Brain pericyte (primary cell): Measurements from ENCODE around the gene KLF1.
"Not testable (repeated sequence)": the region's sequence is repeated elsewhere in the genome, so short reads cannot be mapped to it uniquely, and the experiment has no call there.

Source experiments
- DNase-seq: peaks from one replicate; pipeline ENCODE4 v3.0.0-alpha.2; 2012; ENCODE audit warnings: low read depth, low spot score

The KLF1 gene

DNA sequence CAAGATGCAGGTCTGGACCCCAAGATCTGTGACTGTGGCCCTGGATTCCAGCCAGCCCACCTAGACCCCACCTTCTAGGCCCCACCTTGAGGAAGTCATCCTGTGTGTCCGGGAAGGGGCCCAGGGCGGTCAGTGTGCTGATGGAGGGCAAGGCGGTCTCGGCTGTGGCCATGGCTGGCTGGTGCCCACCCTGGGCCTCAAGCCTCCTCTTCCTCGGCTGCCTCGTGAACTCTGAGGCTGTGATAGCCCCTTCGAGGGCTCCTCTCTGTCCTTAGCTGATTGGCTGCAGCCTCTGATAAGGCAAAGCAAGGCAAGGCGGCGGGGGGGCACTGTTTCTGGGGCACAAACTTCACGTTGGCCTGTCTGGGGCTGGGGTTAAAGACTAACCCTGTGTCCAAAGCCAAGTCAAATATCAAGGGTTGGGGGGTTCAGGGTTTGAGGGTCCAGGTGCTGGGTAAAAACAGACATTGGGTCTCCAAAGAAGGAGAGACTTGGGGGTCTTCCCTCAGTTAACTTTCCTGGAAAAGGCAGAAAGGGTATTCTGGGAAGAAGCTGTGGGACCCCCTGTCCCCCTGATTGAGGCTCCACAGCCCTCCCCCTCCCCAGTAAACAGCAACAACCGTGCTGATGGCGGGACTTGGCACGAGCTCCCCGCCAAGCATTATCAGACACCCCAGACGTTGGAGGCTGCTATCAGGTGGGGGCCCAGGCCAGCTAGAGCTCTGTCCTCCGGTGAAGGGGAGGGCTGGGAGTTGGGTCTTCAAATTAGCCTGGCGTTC, at the start of gene KLF1:
TSS of gene KLF1 (minus strand) at position 233 of the 779 bp plus-strand sequence. CDS start at position 172, 61 bp downstream.
- no peak for DNase-seq

DNA sequence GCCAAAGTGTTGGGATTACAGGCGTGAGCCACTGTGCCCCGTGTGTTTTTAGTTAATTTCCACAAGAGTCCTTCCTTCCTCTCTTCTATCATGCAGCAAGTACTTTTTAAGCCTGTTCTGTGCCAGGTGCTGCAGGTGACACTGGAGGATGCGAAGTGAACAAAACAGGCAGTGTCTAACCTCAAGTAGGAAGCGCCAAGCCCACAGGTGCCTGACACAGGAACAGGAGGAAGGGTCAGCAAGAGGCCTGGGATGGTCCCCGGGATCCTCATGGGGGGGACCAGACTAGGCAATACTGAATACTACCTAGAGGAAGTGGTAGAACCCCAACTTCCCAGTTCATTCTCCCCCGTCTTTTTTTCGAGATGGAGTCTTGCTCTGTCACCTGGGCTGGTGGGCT, 49.6 kb upstream of the KLF1 start:
- DNase-seq, result no peak

DNA sequence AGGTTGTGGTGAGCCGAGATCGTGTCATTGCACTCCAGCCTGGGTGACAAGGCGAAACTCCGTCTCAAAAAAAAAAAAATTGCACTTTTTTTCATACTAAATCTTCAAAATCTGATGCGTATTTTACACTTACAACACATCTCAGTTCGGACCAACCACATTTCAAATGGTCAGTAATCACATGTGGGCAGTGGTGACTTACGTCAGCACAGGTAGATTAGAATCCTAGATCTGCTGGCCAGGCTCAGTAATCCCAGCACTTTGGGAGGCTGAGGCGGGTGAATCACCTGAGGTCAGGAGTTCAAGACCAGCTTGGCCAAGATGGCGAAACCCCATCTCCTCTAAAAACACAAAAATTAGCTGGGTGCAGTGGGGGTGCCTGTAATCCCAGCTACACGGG, 48.1 kb upstream of the KLF1 start:
- DNase-seq, result no peak

DNA sequence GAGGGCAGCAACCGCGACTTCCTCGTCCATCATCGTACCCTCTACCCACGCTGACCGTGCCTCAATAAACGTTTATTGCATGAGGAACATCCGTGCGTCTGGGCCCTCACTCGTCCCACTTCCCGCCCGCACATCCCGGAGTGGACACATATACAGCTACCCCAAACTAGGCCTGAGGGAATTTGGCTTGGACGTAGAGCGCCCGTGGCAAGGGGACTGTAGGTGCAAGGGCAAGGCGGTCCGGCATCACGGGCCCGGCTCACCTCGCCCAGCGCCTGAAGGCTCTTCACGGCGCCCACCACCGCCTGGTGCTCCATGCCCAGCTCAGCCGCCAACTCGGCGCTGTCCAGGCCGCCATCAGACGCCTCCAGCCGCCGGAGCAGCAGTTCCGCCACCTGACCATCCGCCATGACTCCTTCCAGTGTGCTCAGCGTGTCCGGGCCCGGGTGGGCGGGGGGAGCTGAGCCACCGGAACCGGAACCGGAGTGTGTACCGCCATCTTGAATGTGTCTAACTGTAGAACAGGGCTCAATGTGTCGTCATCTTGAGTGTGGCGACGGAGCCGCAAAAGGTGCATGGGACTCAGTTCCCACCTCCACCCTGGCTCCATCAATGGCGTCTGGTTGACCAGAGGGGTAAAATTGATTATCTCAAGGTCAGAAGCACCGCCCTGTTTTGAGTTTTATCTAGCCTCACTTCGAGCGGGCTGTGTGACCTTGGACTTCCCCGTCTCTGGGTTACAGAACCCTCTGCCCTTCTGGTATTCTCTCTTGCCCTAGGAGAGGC, 46.5 kb upstream of the KLF1 start, which contains the start of gene FARSA:
TSS of gene FARSA (minus strand) at position 425 of the 786 bp plus-strand sequence. CDS start at position 410, 15 bp downstream.
- DNase-seq, result no peak

DNA sequence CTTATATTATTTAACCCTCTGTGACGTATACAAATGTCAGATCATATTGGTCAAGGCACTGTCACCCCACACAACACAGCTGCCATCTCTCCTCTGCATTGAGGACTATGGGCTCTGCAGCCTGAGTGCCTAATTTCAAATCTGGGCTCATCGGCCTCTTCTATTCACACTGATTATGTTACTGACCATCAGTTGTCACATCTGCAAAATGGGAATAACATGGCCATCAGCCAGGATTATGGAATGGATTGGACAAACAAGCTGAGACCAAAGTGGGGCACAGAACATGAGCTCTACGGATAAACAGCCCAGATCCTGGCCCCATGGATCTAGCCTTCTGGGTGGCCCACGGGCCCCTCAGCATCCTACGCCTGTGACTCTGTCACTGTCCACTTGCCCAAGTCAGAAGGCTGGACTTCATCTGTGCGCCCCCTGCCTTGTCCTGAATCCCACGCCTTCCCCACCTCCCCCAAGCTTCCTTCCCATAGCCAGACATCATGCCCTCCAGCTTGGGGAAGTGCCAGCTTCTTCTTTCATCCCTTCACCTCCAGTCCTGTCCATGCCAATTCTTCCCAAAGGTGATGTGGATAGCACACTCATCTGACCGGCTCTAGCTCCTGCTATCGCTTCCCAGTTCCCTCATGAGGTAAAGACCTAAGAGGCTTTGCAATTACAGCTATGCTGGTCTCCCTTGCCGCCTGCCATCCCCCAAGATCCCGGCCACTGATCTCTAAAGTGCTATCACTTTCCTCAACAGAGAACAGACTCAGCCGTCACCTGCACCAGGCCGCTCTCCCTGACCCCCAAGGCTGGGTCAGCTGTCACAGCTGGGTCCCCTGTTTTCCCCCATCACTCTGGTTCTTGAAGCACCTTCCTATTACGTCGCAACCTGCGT, 45.6 kb upstream of the KLF1 start:
- no peak for DNase-seq

DNA sequence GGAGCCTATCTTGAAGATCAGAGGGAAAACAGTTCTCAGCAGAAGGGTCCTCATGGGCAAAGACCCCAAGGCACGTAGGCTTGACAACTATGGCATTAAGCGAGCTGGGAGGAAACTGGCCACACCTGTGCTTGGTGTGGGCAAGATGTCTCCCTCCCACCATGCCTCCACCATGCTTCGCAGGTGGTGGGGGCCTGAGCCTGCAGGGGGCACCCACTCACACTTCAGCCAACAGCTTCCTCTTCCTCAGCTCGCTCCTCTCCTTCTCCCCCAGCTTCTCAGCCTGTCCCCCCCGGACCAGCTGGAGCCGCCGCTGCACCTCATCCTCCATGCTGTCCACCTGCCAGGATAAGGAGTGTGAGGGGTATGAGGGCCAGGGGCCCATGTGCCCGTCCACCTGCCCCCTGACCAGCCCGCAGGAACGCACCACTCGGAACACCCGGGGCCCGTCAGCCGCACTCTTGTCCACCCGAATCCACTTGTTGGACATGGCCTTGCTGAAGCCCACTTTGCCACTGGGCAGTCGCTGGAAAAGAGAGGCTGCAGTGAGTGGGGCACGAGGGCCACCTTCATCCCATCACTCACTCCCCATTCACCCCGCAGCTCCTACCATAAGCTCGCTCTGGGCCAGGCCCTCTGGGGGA, 43.1 kb upstream of the KLF1 start:
- no peak for DNase-seq

DNA sequence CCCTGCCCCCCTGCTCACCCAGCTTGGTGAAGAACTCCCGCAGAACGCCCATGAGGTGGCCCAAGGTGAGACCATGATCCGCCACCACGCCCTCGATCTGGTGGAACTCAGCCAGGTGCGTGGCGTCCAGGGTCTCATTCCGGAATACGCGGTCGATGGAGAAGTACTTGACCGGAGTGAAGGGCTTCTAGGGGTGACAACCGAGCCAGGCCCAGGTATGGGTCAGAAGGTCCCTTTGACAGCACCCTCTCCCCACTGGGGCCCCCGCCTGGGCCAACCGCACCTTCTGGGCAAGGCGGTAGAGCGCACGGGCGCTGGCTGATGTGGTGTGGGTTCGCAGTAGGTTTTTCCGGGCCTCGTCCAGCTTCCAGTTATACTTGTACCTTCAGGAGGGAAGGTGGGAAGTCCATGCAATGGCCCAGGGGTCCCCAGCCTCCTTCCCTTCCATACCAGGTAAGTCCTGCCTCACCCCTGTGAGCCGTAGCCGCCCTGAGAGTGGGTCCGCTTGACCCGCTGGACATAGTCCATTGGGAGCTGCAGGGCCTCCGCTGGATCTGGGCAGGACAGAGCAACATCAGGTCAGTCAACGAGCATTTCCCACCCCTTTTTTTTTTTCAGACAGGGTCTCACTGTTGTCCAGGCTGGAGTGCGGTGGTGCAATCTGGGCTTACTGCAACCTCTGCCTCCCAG, 37.8 kb upstream of the KLF1 start:
- DNase-seq, result no peak

DNA sequence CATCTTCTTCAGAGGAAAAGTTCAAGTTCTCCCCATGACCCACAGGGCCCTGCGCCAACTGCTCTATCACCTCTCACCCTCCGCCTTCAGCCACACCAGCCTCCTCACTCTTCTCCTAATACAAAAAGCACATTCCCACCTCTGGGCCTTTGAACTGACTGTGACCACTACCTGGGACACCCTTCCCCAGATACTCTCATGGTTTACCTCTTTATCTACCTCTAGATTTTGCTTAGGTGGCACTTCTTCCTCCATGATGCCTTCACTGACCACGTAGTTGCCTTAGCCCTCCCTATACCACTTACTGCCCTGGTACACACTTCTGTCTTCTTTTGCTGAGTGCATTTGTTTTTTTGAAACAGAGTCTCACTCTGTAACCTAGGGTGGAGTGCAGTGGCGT, 36.0 kb upstream of the KLF1 start:
- no peak for DNase-seq

DNA sequence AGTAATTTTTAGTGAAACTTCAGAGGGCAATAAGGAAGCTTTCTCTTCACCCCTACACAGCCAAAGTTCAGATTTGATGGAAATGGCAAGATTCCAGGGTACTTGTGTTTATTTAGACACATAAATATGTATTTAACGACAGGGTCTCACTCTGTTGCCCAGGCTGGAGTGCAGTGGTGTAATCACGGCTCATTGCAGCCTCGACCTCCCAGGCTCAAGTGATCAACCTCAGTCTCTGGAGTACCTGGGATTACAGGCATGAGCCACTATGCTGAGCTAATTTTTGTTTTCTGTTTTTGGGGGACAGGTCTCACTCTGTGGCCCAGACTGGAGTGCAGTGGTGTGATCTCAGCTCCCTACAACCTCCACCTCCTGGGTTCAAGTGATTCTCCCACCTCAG, 34.0 kb upstream of the KLF1 start:
- DNase-seq, result no peak

DNA sequence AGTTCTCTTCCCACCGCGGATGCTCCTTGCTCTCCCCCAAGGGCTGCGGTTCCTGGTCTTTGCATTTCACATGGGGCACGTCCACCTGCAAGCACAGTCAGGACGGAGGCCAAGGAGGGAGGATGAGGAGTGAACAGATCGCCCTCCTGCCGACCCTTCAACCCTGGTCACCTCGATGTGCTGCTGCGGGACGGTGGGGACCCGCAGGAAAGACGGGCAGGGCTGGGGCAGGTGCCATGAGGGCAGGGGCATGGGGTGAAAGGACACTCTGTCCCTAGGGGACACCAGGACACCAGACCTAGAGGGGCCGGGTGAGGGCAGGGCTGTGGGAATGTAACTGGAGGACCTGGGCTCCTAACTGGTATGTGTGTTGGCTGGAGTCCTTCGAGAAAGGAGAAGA, 31.3 kb upstream of the KLF1 start:
- DNase-seq, result no peak

DNA sequence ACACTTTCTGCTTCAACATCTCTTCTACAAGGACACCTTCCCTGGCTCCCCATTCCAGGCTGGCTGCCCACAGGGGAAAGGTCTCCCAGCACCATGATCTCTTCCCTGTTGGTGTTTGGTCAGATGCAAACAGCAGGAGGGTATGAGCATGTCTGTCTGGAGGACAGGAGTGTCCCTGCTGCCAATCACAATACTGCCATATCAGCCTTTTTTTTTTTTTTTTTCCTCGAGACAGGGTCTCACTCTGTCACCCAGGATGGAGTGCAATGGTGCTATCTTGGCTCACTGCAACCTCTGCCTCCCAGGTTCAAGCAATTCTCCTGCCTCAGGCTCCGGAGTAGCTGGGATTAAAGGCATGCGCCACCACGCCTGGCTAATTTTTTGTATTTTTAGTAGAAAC, 28.9 kb upstream of the KLF1 start:
- DNase-seq, result not testable (repeated sequence)

DNA sequence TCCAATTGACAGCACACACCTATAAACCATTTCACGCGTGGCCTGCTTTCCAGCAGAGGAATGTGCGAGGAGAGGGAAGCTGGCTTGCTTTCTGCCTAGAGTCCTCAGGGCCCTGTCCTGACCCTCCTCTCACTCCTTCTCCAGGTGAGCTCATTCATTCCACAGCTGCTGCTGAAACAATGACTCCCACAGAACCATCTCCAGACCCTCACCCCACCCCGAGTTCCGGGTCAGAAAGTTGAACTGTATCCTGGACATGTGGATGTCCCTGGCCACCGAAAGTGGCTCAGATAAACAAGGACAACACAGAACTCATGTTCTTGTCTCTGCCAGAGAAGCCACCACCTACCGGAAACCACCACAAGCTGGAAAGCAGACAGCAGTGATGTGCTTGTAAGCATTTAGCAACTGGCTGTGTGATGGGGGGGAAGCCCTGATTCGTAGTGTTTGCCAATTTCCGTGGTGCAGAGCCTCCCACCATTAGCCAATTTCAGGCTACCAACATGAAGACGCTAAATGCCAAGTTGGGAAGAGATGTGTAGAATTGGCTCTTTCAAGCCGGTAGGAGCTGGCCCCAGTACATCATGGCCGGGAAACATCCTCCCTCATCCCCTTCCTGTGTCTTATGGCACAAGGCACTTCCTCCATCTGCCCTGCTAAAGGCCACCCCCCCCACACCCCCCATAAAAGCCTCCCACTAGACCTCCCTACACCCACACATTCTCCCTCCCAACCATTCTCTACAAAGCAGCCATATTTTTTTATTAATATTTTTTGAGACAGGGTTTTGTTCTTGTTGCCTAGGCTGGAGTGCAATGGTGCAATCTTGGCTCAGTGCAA, 27.1 kb upstream of the KLF1 start:
- DNase-seq, result no peak

DNA sequence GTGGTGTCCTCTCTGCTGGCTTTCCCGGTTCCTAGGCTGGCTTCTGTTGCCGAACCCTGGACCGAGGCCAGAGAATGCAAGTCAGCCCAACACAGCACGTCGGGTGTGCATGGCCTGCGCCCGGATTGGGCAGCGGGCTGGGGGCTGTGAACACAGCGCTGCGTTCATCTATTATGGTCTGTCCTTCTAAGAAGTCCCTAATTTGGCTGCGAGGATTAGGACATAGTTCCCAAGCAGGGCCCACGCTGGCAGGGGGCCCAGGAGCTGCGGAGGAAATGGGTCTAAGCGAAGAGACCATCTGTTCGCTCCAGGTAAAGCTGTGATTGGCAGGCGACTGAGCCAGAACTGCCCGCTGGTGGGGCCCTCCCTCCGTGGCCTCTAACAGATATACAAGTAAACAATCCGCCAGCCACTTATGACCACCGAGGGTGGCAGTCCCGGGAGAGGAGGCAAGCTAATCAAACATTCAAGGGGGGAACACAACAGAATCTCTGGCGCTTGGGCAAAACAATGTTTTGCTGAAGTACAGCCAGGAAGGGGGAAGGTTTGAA, 26.1 kb upstream of the KLF1 start:
- no peak for DNase-seq

DNA sequence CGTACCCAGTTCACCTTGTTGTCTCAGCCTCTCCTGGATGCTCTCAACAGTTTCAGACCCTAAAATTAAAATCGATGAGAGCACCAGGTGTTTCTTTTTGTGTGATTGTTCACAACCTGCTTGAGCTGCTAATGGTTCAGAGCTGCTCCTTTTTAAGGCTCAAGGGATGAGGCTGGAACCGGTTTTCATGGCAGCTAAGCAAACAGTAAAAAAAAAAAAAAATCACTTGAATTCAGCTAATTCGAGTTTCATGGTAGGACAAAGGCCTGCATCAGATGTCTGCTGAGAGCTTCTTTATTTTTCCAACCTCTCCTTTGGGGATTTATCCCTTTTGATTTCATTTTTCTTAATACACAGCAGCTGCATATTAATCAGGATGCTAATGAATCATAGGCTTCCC, 25.6 kb upstream of the KLF1 start:
- DNase-seq, result no peak

DNA sequence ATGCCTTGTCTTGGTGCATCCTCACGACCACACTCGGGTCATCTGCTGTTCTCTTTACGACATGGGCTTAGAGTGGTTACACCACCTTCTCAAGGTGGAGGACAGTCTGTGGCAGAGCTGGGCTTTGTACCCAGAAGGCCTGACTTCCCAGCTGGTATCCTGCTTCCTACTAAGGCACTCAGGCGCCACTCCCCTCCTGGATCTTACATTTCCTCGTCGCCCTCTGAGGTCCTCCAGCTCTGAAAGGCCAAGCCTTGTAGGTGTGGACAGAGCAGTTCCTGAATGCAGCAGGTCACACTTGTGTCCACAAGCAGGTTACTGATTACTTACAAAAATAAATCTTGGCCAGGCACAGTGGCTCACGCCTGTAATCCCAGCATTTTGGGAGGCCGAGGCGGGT, 20.2 kb upstream of the KLF1 start:
- no peak for DNase-seq

DNA sequence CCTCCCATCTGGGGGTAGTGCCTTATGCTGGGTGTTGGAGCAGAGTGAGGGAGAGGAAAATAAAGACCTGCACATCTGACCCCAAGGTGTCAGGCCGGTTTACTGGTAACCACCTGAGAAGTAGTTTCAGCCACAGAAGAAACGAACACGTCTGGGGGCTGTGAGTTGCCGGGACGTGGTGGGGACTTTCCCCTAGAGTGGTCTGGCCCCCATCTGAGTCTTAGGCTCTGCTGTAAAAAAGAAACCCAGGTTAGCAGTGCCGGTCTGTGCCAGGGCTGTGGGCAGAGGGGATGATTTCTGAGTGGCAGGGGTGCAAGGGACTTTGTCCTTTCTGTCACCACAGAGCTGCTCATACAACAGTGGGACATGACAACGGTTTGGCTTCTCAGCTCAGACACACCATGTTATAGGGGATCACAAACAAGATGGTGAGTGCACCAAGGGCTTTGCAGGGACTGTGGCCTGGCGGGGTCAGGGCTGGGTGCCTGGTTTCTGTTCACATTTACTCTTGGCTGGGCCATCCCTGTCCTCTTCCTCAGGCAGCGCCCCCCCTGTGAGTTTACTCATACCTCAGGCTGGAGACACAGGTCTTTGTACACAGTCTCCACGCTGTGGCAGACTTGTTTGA, 13.0 kb upstream of the KLF1 start:
- DNase-seq, result no peak

DNA sequence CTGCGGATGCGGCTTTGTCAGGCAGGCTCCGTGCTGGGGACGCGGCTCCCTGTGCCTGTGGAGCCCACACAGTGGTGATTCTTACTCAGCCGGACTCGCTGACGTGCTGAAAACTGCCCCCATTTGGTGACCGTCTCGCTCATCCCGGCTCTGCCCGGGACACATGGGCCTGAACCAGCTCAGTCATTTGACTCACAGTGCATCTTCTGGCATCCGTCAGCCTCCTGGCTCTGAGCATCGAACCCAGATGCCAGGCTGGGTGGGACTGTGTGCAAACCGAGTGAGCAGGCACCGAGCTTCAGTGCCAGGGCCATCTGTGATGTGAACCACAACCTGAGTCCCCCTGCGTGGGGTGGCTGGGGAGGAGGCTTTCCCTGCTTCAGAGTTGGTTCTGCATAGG, 9.5 kb upstream of the KLF1 start:
- no peak for DNase-seq

DNA sequence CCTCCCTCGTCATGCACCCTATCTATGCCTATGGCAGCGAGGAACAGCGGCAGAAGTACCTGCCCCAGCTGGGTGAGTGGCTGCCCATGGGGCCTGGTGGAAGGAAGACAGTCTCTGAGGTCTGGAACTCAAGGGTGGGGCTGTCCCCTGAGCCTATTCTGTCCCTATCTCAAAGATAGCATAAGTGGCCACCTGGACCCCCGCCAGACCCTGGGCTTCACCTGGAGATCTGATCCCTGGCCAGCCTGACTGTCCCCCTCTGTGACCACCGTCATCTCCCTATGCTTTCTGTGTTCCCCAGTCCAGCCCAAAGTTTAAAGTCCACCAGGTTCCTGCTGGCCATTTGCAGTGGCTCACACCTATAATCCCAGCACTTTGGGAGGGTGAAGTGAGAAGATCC, 6.6 kb upstream of the KLF1 start:
- no peak for DNase-seq

DNA sequence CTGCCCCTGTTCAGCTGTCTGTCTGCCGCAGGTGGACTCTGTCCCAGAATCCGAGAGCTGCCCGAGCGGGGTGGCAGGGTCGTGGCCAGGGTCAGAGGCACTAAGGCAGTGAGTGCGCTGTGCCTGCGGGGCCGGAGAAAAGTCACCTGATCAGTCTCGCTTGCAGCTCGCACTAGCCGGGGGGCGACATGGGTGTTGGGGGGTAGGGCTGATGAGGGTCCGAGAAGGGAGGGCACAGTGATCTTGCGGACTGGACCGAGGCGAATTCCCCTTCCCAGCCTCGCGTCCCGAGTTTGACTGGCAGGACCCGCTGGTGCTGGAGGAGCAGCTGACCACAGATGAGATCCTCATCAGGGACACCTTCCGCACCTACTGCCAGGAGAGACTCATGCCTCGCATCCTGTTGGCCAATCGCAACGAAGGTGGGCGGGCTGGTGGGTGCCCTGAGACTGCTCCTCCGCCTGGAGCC, 4.6 kb upstream of the KLF1 start:
- no peak for DNase-seq
